SK-N-MC (cell line): ENCODE data around the gene CFAP57.

ENCODE experiments used
- DNase-seq: peaks from one replicate; pipeline ENCODE4 v3.0.0-alpha.2; 2011; ENCODE audit warnings: low read depth, low spot score
- H3K27ac ChIP-seq: fragments of 200-600 bp; sonication (generic); 2 replicates; pipeline ENCODE4 v1.5.1; 2016; ENCODE audit warnings: mixed run types
- H3K36me3 ChIP-seq: fragments of 200-600 bp; sonication (generic); 2 replicates; pipeline ENCODE4 v1.6.1; 2017; ENCODE audit warnings: antibody characterized with exemption, low read length, mixed read lengths; ENCODE audit not compliant: insufficient read depth
- H3K4me3 ChIP-seq: fragments of 200-600 bp; sonication (generic); 2 replicates; pipeline ENCODE4 v1.5.1; 2016
- H3K9ac ChIP-seq: fragments of 200-600 bp; sonication (generic); 2 replicates; pipeline ENCODE4 v1.8.0; 2017; ENCODE audit warnings: mixed run types, mixed read lengths; ENCODE audit not compliant: insufficient read length
- H3K9me3 ChIP-seq: fragments of 200-600 bp; sonication (generic); 2 replicates; pipeline ENCODE4 v1.6.1; 2017; ENCODE audit warnings: low read depth, mild to moderate bottlenecking, antibody characterized with exemption, low read length, moderate library complexity, mixed read lengths
- EZH2 ChIP-seq: fragments of 200-600 bp; sonication (generic); IDR thresholded peaks from one replicate; pipeline ENCODE4 v1.6.1; 2017; ENCODE audit warnings: antibody characterized with exemption
- FOXP2 ChIP-seq: optimal IDR thresholded peaks from 2 replicates; pipeline ENCODE3; 2011; ENCODE audit warnings: mild to moderate bottlenecking, moderate library complexity; ENCODE audit not compliant: insufficient read depth; ENCODE audit errors: extremely low read length, control extremely low read depth
- POLR2AphosphoS5 ChIP-seq: IDR thresholded peaks from 2 replicates; pipeline ENCODE4 v1.6.1; 2012; ENCODE audit warnings: mild to moderate bottlenecking, low read depth, low read length, borderline replicate concordance

The CFAP57 gene

GRCh38 chr1:43273708-43274107 lies 101.6 kb downstream of the CFAP57 start:
- Histone ChIP-seq H3K36me3 (no peaks in the 10 kb centered on the region), H3K9me3 (no peaks in the 10 kb centered on the region), H3K9ac (no peak overlapping the region), H3K4me3 (no peak overlapping the region), H3K27ac (peak overlapping the region; percentile 93)
- DNase-seq: no peak
- TF ChIP-seq EZH2 (no peak), FOXP2 (no peak), POLR2AphosphoS5 (no peak)

- peak; percentile 72 for DNase-seq
These were observed 102.1 kb downstream of the CFAP57 start for GRCh38 chr1:43274125-43274803.

GRCh38 chr1:43274804-43275180 lies 102.7 kb downstream of the CFAP57 start:
- Histone ChIP-seq H3K9me3 (no peaks in the 10 kb centered on the region), H3K36me3 (no peaks in the 10 kb centered on the region), H3K4me3 (peak overlapping the region; percentile 43; the same call in 1 of the 2 replicates), H3K9ac (no peak overlapping the region), H3K27ac (peak overlapping the region; percentile 93)
- no peak for DNase-seq
- no peak for TF ChIP-seq POLR2AphosphoS5
- TF ChIP-seq EZH2: no peak

More at GRCh38 chr1:43274125-43274803, 102.1 kb downstream of the CFAP57 start:
- H3K9me3 ChIP-seq: no peaks in the 10 kb centered on the region
- H3K36me3 ChIP-seq: no peaks in the 10 kb centered on the region
- peak overlapping the region; percentile 43; the same call in 1 of the 2 replicates for H3K4me3 ChIP-seq
- H3K9ac ChIP-seq: no peak overlapping the region
- H3K27ac ChIP-seq: peak overlapping the region; percentile 93
- TF ChIP-seq EZH2 (no peak), POLR2AphosphoS5 (peak; percentile 49; the same call in 1 of the 2 replicates)

GRCh38 chr1:43275826-43276620 lies 103.9 kb downstream of the CFAP57 start:
- H3K27ac ChIP-seq: no peak overlapping the region
- H3K9ac ChIP-seq: no peak overlapping the region
- no peak overlapping the region for H3K4me3 ChIP-seq
- no peak for TF ChIP-seq EZH2
- TF ChIP-seq FOXP2: no peak
- no peak for TF ChIP-seq POLR2AphosphoS5
- H3K9me3 ChIP-seq: no peaks in the 10 kb centered on the region
- DNase-seq: no peak
- no peaks in the 10 kb centered on the region for H3K36me3 ChIP-seq

GRCh38 chr1:43276673-43277072 lies 104.5 kb downstream of the CFAP57 start:
- Histone ChIP-seq H3K36me3 (no peaks in the 10 kb centered on the region), H3K27ac (no peak overlapping the region), H3K9me3 (no peaks in the 10 kb centered on the region), H3K4me3 (no peak overlapping the region), H3K9ac (no peak overlapping the region)
- TF ChIP-seq FOXP2 (no peak), POLR2AphosphoS5 (no peak)
- DNase-seq: no peak

- H3K4me3 ChIP-seq: no peak overlapping the region
- H3K9me3 ChIP-seq: no peaks in the 10 kb centered on the region
- H3K27ac ChIP-seq: no peak overlapping the region
- TF ChIP-seq FOXP2 (no peak), POLR2AphosphoS5 (no peak), EZH2 (no peak)
- H3K9ac ChIP-seq: no peak overlapping the region
- DNase-seq: no peak
- no peaks in the 10 kb centered on the region for H3K36me3 ChIP-seq
These were observed 105.2 kb downstream of the CFAP57 start for GRCh38 chr1:43277116-43277876.

- no peak overlapping the region for H3K27ac ChIP-seq
- no peak for TF ChIP-seq POLR2AphosphoS5
- TF ChIP-seq EZH2: no peak
- TF ChIP-seq FOXP2: no peak
- H3K4me3 ChIP-seq: no peak overlapping the region
- no peaks in the 10 kb centered on the region for H3K9me3 ChIP-seq
- no peak overlapping the region for H3K9ac ChIP-seq
- H3K36me3 ChIP-seq: no peaks in the 10 kb centered on the region
- no peak for DNase-seq
These were observed 107.0 kb downstream of the CFAP57 start for GRCh38 chr1:43279161-43279560.

- Histone ChIP-seq H3K27ac (no peak overlapping the region), H3K4me3 (no peak overlapping the region), H3K9ac (no peak overlapping the region), H3K36me3 (no peaks in the 10 kb centered on the region), H3K9me3 (no peaks in the 10 kb centered on the region)
- no peak for TF ChIP-seq POLR2AphosphoS5
- TF ChIP-seq EZH2: no peak
- no peak for TF ChIP-seq FOXP2
- DNase-seq: no peak
These were observed 107.5 kb downstream of the CFAP57 start for GRCh38 chr1:43279666-43280065.
